GM18517 (cell line): ENCODE results near the gene SNED1.

Experiments
- ATAC-seq: cut with Tn5 transposase; IDR thresholded peaks from one replicate; pipeline ENCODE4 v1.9.1; 2021; ENCODE audit warnings: mild to moderate bottlenecking, moderate library complexity; ENCODE audit not compliant: unreplicated experiment

The SNED1 gene

DNA sequence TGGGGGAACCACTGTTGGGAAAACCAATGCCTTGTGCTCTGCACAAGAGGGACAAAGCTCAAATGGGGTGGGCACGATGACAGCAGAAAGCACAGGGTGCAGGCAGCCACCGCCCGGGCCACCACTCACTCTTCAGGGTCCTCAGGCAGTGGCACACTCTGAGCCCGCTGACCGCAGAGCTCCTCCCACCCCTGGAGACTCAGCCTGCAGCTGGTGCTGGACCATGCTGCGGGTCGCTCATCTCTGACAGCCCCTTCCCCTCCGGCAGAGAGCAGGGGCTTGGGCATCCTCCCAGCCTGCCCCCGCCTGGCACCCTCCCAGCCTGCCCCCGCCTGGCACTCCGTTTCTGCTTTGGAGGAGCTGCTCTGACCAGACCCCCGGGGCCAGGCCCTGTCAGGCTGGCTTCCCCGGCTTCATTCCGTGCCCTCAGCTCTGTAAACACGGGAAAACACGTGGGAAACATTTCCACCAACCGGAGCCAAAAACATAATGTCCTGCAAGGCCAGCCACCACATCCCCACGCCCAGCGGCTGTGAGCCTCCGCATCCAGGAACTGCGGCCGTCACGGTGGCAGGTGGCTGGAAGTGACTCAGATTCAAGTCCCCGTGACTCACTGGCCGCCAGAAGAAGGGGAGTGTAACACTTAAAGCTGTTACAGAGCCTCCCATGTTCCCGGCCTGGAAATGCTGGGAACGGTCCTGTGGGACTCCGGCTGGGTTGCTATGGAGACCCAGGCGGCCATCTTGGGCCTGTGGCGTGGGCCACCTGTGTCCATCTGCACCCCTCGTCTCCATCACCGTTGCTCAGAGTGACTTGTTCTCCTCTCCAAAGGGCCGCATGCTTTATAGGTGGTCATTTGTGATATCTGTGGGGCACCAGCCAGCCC lies 6.8 kb upstream of the SNED1 start:
- ATAC-seq = no peak

DNA sequence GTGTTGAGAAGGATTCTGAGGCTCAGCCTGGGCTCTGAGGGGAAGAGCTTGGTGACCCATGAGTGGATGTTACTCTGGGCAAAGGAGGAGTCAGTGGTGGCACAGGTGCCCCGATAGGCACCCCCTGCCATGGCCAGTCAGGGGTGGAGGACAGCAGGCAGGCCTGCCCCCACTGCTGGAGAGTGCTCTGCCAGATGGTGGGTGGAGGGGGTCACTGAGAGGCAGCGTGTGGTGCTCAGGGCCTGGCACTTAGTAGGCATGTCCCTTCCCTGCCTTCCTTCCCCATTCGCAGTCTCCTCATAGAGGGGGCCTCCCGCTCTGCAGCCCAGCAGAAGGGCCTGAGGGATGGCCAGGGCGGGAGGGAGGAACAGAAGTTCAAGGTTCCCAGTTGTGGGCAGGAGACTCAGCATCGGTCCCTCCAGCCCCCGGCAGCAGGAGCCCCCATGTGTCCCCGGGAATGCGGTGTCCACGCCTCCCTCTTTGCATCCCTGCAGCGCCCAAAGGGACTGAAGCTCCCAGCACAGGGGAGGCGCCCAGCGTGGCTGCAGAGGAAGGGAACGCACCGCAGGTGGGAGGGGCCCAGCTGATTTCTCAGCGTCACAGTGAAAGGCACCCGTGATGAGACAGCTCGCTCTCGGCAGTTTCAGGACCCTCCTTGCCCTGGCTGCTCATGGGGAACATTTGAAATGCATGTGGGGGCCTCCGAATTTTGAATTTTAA lies 5.7 kb upstream of the SNED1 start:
- ATAC-seq = no peak

GRCh38 chr2:240993446-240994170 lies 4.8 kb upstream of the SNED1 start:
- ATAC-seq = no peak

- no peak for ATAC-seq
Observed at GRCh38 chr2:240994171-240994896, 4.1 kb upstream of the SNED1 start.

- no peak for ATAC-seq
Observed at GRCh38 chr2:240995041-240996021, 3.1 kb upstream of the SNED1 start.

DNA sequence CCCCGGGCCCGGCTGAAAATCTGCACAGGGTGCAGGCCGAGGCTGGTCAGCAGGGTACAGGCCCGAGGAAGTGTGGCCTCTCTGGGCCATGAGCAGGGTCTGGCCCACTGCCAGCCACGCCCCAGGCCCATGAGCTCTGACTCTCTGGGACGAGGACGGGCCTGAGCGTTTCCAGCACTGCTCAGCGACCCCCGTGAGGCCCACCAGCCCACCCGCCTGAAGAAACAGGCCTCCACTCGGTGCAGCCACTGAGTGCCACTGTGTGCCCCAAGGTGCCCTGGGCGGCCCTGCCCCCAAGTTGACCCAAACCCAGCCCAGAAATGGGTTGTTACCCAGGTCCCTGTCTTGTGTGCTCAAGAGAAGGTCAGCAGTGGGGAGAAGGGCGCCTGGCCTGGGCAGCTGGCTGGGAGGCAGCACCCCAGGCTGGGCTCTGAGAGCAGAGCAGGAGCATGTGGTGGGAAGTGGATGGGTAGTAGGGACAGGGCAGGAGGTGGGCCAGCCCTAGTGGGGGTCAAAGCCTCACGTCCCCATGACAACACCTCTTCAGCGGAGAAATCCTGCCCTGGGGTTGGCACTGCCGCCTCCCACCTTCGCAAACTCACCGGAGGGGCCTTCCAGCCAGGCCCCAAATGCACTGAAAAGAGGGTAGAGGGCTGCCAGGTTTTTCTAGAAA lies 2.1 kb upstream of the SNED1 start:
- no peak for ATAC-seq

- no peak for ATAC-seq
Observed at GRCh38 chr2:240996834-240997140, 1.6 kb upstream of the SNED1 start.

DNA sequence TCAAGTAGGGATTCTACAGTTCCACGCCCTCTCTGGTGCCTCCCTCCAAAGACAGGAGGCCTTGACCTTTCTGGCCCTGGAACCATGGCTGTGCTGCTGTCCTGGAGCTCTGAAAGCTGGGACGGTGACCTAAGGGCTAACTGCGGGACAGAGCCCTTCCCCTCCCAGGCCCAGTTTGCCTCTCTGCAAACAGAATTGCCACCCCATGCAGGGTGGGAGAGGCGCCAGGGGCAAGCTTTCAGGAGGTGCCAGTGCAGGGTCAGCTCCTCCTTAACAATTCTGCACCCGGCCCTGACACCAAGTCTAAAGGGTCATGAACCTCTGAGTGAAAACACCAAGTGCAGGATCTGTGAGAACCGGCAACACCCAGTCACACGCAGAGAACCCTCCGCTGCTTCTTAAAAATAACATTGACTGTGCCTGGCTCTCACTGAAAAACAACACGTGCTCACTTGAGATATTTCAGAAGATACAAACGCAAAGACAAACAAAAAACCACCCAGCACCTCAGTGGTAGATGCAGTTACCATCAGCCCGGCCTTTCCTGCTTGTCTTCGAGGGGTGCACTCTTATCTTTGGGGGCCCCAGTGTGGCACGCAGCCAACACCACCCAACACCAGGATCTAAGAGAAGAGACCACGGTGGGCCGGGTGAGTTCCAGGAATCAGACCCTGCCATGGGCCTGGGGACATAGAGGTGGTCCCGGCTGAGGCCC lies 1.1 kb upstream of the SNED1 start:
- ATAC-seq = no peak

- no peak for ATAC-seq
Observed at GRCh38 chr2:240998706-240998994, 232 bp downstream of the SNED1 start.

- no peak for ATAC-seq
Observed at GRCh38 chr2:240998995-240999791, 775 bp downstream of the SNED1 start.

DNA sequence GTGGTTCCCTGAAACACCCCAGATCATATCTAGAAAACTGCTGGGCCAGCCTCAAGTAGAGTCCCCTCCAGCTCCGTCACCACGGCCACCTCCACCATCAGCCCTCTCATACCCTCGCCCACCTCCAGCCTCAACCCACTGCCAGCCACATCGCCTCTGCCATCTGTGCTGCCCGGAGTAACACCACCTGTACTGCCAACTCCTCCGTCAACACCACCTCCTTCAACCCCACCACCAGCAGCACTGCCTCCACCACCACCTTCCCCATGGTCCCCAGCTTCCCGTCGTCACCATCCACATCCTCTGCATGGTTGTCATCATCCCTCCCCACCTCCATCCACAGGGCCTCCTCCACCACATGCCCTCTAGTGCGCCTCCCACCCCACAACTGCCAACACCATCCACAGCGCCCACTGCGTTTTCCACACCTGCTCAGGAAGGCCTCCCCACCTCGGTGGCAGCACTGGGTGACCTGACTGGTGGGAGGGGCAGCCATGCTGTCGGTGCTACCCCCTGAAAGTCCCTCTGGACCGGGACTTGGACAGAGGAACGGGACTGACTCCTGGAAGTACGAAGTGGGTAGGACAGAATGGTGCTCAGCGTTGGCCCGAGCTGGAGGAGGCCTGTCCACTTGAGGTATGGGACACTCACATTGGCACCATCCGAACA lies 1.6 kb downstream of the SNED1 start:
- no peak for ATAC-seq

DNA sequence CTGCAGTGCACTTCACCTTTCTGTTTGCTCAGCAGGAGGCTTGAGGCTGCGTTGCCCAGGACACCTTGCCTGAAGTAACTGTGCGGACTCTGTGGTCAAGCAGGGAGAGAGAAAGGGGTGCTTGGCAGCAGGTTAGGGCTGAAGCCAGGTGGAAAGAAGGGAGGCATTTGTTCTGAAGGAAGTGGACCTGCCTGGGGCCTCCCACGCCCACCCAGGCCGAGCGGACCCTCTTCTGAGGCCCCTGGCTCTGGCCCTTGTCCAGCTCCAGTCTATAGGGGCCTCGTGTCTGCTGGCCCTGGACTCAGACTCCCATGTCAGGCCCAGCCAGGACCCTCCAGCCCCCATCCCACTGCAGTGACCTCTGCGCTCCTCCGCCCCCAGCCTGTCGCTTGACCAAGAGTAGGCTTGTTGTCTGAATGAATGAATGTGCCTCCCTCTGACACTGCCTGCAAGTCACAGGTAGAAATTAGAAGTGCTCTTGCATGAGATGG lies 2.5 kb downstream of the SNED1 start:
- ATAC-seq = no peak

- no peak for ATAC-seq
Observed at GRCh38 chr2:241001413-241002274, 3.2 kb downstream of the SNED1 start.

- no peak for ATAC-seq
Observed at GRCh38 chr2:241002275-241003046, 4.0 kb downstream of the SNED1 start.

DNA sequence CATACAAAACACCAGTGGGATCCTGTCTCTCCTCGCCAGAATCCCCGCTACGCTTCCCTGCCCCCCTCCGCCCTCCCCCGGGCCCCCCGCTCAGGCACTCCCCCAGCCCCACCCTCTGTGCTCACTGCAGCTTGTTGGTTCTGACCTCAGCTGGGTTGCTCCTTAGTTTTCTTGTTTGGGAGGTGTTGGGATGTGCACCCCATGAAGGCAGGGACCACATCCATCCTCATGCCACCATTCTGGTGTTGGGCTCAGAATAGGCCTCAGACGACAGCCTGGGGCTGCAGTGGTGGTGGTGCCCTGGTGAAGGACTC lies 4.6 kb downstream of the SNED1 start:
- ATAC-seq = no peak

DNA sequence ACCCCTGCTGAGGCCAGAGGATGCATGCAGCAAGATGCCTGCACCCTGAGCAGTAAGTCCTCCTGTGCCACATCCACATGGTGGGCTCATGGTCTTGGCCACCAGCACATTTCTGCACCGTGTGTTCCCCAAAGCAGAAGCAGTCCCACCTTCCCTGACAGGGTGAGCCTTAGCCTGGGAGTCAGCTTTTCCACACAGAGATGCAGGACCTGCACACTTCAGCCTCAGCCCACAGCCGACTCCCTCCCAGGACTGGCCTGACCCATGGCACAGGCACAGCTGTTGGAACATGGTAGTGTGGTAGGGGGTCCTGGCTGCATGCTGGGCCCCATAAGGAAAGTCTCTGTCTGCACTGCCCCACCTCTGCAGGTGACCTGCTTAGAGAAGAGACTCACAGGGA lies 5.0 kb downstream of the SNED1 start:
- ATAC-seq = no peak
